GM18508 (cell line): Measurements from ENCODE around the gene GRIN3B.

ENCODE experiments used
- ATAC-seq: cut with Tn5 transposase; IDR thresholded peaks from one replicate; pipeline ENCODE4 v1.9.1; 2021; ENCODE audit warnings: moderate number of reproducible peaks; ENCODE audit not compliant: insufficient read depth, unreplicated experiment

The GRIN3B gene

GRCh38 chr19:1038978-1039645 lies 38.9 kb downstream of the GRIN3B start:
- no peak for ATAC-seq

GRCh38 chr19:1039646-1040475 lies 39.6 kb downstream of the GRIN3B start, which contains the start of gene ABCA7:
Gene ABCA7 (plus strand): TSS chr19:1040107. CDS start chr19:1041362, 1,255 bp downstream.
- ATAC-seq, result peak; percentile 45

GRCh38 chr19:1040476-1041271 lies 40.5 kb downstream of the GRIN3B start:
- no peak for ATAC-seq

- no peak for ATAC-seq
Observed at GRCh38 chr19:1041272-1041834, 41.1 kb downstream of the GRIN3B start.

DNA sequence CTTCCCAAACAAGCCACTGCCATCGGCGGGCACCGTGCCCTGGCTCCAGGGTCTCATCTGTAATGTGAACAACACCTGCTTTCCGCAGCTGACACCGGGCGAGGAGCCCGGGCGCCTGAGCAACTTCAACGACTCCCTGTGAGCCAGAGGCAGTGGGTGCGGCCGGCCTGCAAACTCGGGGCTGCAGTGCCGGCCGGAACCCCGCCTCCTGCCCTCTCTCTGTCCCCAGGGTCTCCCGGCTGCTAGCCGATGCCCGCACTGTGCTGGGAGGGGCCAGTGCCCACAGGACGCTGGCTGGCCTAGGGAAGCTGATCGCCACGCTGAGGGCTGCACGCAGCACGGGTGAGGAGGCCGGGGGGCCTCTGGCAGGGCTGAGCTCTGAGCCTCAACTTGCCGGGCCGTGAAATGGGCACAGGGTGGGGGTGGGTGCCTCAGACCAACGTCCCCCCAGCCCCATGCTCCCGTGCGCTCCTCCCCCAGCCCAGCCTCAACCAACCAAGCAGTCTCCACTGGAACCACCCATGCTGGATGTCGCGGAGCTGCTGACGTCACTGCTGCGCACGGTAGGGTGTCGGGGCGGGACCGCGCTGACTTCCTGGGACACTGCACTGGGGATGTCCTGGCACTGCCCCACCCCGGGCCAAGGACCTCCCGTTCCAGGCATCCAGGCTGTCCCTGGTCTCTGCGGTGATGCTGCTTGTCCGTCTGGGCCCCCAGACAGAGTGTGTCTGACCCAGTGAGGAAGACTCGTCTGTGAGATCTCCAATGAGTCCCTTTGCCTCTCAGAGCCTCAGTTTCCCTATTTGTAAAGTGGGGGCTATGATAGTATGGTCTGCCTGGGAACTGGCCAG lies 41.8 kb downstream of the GRIN3B start:
- ATAC-seq, result no peak

DNA sequence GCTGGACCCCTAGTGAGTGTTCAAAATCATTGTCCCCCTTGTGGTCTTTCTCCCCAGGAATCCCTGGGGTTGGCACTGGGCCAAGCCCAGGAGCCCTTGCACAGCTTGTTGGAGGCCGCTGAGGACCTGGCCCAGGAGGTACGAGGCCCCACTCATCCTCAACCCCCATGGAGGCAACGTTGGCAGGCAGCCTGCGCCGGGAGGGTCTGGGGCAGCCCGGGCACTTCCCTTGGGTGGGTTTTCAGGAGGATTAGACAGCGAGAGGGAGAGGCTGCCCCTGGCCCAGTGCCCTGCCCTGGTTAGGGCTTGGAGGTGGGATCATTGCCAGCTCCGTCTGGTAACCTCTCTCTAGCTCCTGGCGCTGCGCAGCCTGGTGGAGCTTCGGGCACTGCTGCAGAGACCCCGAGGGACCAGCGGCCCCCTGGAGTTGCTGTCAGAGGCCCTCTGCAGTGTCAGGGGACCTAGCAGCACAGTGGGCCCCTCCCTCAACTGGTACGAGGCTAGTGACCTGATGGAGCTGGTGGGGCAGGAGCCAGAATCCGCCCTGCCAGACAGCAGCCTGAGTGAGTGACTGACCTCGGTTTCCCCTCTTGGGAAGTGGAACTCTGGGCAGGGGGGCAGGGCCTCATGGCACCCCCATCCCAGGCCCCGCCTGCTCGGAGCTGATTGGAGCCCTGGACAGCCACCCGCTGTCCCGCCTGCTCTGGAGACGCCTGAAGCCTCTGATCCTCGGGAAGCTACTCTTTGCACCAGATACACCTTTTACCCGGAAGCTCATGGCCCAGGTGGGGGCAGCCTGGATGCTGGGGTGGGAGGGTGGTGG lies 42.7 kb downstream of the GRIN3B start:
- no peak for ATAC-seq

DNA sequence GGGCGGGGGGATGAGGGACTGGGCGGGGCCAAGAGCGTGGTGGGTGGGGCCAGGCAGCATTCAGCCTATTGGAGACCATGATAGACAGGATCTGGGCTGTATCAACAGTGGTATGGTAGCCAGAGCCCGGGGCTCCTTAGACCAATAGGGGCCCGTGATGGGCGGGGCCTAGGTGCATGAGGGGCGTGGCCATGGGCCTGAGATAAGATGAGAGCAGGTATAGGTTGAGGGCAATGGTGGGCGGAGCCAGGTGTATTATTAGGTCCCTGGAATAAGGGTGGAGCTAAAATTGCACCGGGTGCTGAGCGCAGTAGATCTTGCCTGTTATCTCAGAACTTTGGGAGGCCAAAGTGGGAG lies 45.0 kb downstream of the GRIN3B start:
- ATAC-seq, result no peak

DNA sequence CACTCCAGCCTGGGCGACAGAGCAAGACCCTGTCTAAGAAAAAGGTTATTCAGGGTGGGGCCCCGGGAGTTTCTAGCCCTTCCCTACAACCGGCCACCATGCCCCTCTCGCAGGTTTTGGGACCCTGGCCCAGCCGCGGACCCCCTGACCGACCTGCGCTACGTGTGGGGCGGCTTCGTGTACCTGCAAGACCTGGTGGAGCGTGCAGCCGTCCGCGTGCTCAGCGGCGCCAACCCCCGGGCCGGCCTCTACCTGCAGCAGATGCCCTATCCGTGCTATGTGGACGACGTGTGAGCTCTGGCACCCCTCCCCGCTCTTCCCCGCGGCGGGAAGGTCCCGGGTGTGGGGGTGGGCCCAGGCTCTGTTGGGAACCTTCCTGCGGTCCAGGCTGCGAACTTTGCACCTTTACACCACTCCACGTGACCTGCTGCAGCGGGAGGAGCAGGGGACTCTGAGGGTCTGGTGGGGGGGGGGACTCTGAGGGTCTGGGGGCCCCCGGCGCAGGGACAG lies 46.0 kb downstream of the GRIN3B start:
- ATAC-seq, result no peak

GRCh38 chr19:1046836-1047695 lies 46.8 kb downstream of the GRIN3B start:
- ATAC-seq, result no peak

- no peak for ATAC-seq
Observed at GRCh38 chr19:1047696-1048147, 47.5 kb downstream of the GRIN3B start.

DNA sequence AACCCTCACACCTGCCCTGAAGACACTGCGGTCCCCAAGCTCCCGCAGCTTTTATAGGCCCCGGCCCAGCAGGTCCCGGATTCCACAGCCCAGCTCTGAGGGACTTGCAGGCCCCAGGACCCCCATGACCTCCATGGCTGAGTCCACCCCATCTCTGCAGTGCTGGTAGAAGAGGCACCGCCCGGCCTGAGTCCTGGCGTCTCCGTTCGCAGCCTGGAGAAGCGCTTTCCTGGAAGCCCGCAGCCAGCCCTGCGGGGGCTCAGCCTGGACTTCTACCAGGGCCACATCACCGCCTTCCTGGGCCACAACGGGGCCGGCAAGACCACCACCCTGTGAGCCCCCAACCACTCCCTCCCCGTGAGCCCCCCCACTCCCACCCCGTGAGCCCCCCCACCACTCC lies 48.9 kb downstream of the GRIN3B start:
- no peak for ATAC-seq

DNA sequence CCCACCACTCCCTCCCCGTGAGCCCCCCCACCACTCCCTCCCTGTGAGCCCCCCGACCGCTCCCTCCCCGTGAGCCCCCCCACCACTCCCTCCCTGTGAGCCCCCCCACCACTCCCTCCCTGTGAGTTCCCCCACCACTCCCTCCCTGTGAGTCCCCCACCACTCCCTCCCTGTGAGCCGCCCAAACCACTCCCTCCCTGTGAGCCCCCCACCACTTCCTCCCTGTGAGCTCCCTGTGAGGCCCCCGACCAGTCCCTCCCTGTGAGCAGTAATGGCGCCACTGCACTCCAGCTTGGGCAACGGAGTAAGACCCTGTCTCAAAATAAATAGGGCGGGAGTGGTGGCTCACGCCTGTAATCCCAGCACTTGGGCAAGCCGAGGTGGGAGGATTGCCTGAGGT lies 49.6 kb downstream of the GRIN3B start:
- no peak for ATAC-seq

DNA sequence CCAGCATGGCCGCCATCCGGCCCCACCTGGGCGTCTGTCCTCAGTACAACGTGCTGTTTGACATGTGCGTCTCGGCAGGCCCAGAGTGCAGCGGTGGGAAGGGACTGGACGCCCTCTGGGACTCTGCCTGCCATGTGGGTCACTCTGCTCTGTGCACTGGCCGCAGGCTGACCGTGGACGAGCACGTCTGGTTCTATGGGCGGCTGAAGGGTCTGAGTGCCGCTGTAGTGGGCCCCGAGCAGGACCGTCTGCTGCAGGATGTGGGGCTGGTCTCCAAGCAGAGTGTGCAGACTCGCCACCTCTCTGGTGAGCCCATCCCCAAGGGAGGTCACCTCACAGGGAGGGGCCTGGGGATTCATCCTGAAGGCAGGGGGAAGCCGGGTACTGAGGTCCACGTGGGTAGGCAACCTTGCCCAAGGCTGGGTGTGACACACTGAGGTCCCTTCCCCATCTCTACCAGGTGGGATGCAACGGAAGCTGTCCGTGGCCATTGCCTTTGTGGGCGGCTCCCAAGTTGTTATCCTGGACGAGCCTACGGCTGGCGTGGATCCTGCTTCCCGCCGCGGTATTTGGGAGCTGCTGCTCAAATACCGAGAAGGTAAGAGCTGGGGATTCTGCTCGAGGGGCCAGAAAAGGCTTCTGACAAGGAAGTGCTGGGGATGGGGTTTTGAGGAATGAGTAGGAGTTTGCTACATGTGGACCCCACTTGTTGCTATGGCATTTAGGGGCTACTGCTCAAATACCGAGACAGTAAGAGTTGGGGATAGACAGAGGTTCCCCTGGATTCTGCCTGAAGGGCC lies 51.0 kb downstream of the GRIN3B start:
- no peak for ATAC-seq

GRCh38 chr19:1051791-1052190 lies 51.6 kb downstream of the GRIN3B start:
- no peak for ATAC-seq

- ATAC-seq, result no peak
Observed at GRCh38 chr19:1052349-1052975, 52.2 kb downstream of the GRIN3B start.
